GM18520 (cell line): ENCODE measurements around the gene IGFN1.
"Not testable (repeated sequence)": the region's sequence is repeated elsewhere in the genome, so short reads cannot be mapped to it uniquely, and the experiment has no call there.

Experiments used
- ATAC-seq: cut with Tn5 transposase; IDR thresholded peaks from one replicate; pipeline ENCODE4 v1.9.1; 2021; ENCODE audit not compliant: unreplicated experiment

IGFN1 gene

DNA sequence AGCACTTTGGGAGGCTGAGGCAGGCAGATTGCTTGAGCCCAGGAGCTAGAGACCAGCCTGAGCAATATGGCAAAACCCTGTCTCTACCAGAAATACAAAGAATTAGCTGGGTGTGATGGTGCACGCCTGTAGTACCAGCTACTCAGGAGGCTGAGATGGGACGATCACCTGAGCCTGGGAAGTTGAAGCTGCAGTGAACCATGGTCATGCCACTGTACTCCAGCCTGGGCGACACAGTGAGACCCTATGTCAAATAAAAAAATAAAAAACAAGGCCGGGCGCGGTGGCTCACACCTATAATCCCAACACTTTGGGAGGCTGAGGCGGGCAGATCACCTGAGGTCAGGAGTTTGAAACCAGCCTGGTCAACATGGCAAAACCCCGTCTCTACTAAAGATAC, 27.6 kb upstream of the IGFN1 start:
- ATAC-seq: not testable (repeated sequence)

DNA sequence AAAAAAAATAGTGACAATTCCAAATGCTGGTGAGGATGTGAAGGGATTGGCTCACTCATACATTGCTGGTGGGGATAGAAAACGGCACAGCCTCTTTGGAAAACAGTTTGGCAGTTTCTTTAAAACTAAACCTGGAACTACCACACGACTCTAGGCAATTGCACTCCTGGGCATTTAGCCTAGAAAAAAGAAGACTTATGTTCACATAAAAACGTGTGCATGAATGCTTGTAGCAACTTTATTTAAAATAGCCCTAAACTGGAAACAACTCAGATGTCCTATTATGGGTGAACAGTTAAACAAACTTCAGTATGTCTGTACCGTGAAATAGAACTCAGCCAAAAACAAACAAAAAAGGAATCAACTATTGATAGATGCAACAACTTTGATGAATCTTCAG, 26.9 kb upstream of the IGFN1 start:
- no peak for ATAC-seq

DNA sequence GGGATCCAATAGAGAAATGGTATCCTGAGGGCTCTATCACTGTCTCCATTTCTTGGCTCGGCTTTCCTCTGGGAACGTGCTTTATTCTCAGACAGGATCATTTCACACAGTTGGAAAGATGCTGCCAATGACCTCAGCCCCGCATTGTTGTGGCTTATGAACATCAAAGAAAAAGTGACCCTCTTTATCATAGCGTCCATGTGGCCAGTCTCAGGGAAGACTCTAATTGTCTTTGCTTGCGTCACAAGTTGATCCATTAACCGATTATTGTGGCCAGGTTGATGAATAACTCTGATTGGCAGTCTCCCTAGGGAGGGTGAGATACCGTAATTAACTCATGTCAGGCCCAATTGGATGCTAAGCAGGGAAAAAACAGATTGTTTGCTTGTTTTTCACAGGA, 26.0 kb upstream of the IGFN1 start:
- no peak for ATAC-seq

DNA sequence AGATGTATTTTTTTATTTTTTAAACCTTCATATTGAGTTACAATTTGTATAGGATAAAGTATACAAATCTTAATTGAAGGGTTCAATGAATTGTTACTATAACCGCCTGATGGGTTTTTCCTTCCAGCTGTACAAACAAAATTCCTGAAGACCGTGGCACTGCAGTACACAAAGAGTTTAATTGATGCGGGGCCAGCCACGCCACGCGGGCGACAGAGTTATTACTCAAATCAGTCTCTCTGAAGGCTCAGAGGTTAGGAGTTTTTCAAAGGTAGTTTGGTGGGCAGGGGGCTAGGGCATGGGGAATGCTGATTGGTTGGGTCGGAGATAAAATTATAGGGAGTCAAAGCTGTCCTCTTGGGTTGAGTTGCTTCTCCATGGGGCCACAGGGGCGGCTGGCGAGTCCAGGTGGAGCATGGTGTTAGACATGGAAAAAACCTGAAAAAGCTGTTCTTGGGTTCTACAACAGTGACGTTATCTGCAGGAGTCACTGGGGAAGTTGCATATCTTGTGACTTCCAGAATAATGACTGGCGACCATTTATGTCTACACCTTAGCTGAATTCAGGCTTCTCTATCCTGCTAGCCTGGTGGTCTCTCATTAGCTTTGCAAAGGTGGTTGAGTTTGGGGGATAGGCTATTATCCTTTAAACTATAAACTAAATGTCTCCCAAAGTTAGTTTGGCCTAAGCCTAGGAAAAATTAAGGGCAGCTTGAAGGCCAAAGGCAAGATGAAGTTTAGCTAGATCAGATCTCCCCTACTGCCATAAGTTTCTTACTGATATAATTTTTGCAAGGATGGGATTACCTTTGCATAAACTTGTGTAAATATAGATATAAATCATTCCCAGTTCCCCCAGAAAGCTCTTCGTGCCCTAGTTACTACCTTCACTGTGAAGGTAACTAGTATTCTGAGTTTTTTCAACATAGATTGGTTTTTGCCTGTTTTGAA, 23.3 kb upstream of the IGFN1 start:
- ATAC-seq: no peak

DNA sequence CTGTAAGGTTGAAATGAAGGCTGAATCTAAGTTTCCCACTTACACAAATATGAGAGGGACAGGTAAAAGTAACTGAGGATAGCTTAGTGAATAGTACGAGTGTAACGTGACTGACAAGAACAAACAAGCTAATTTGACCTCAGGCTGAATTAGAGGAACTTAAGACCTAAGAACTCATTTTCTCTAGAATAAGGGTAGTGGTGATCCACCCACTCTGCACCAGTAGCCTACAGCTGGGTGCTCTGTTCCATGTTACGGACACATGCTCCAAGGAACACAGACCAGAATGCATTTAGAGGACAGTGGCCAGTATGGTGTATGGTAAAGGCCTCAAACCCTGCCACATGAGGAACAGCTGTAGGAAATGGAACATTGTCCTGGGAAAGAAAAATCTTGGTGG, 21.4 kb upstream of the IGFN1 start:
- no peak for ATAC-seq

DNA sequence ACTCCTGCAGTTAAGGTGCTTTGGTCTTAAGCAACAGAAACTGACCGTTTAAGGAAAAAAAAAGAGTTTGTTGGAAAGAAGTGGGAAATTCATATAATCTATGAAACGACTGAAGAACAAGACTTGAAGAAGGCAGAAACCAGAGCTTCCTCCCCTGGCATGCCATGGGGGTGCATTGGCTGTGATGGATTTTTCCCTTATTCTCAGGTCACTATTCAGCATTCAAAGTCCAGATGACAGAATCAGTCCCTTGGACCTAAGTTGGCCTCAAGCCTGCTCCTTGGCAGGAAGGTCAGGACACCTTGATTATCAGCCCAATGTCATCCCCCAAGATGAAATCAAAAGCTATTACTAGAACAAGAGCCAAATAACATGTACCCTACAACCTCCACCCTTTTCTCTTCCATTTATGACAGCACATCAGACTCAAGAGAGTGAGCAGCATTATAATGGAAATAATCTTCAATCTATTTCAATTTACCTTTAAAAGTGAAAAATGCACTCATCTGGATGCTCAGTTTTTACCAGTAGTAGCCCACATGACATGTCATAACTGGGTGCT, 20.6 kb upstream of the IGFN1 start:
- ATAC-seq: no peak

DNA sequence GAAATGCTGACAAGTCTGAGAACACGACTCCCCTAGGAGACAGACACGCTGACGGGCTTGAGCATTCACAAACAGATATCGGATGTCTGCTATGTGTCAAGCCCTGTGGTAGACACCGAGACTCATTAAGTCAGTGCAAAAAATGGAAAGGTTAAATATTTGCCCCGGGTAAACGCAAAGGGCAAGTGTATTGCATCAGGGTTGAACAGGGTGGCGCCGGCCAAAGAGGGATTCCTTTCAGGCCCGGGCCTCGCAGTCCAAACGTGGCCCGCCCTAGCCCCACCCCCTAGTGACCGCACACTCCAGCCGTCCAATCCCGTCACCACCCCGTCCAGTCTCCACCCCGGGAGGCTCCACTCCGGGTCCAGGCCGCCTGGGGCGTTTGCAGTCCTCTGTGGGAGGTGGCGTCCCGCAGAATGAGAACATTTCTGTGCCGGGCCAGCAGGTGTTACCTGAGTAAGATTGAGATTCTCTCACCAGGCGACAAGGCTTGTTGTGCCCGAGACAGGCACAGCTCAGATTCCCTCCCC, 20.0 kb upstream of the IGFN1 start:
- peak; percentile 87 for ATAC-seq

DNA sequence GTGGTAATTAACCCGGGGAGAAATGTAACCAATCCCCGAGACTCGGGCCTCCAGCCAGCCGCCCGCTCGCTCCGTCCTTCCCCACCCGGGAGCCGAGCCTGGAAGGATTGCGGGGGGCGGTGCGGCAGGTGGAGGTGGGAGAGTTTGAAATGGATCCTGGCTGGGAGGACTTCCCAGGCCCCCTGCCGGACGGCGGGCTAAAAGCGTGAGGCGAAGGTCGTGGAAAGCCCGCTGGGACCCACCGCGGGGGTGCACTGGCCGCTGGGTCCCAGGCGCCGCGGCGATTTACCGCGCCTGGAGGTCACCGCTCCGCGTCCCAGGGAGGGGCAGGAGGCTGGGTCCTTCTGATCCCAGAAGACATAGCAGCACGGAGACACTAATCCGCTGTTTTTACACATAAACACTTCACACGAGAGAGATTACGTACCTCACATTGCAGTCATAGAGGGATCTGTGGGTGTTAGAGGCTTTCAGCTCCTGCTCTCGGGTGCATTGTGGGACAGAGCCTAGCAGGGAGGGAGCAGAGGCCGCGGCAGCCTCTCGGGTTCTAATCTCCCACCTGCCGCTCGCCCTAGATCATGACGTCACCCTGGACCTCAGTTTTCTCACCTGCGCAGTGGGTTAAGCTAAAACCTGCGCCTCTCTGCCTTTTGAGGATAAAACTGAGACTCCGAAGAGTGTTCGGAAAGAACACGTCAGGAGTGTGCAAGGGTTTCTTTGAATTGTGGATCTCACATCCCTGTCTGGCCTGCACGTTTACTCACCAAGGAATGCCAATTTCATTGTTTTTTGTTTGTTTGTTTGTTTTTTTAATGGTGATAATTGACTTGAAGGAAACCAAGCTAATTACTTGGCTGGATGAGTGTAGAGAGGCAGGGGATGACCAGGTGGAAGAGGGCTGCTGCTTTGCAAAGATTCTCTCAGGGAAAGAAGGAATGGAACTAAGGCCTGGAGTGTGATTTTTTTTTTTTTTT, 19.3 kb upstream of the IGFN1 start:
- ATAC-seq: peak; percentile 15

DNA sequence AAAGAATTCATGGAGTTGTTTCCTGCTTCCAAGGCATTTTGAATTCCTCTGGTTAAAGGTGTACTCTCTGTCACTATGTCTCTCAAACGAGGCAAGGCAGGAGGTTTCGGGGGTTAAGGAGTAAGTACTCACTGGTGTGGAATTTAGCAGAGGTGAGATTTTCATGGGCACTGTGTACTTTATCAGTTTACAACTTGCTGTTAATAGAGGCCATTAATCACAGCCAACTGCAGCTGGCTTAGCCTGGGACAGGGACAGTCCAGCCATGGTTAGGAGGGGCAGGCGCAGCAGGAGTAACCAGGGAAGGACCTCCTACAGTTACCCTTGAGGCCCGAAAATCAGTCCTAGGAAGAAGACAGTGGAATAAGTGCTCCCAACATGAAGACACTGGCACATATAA, 18.3 kb upstream of the IGFN1 start:
- no peak for ATAC-seq

DNA sequence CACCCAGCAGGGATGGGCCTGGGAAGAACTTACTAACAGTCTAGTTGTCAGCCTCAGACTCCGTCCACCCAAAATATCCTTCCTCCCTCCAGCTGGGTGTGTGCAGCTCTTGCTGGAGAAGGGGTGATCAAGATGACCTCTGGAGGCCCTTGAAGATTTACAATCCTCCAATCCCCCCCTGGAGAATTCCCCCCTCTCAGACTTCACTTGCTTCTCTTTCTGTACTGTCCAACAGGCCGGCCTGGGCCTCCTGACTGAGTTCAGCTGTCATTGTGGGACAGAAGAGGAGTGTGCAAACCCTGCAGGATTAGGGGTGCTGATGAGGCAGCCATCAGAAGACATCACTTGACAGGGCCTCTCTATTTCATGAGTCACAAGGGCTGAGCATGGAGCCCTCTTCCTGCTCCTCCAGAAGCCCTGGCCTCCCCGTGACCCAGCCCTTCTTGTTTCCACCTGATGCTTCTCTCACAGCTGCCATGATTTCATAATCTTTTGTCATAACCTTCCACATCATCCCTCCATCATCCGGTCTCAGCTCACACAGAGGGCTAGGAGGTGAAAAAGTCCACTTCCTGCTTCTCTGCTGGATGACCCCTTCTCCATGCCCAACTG, 17.5 kb upstream of the IGFN1 start:
- ATAC-seq: no peak

DNA sequence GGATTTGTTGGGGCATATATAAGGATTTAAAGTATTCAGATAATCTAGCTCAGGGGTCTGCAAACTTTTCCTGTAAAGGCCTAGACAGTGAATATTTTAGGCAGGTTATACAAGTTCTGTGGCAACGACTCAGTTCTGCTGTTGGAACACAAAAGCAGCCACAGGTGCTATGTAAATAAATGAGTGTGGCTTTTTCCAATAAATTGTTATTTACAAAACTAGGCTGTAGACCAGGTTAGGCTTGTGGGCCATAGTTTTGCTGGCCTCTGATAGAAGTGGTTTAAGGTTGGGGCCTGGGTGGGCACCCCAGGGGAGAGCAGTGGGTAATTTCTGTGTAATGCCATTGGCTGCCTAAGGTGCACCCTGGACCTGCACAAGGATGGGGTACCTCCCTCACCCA, 16.9 kb upstream of the IGFN1 start:
- ATAC-seq: no peak

DNA sequence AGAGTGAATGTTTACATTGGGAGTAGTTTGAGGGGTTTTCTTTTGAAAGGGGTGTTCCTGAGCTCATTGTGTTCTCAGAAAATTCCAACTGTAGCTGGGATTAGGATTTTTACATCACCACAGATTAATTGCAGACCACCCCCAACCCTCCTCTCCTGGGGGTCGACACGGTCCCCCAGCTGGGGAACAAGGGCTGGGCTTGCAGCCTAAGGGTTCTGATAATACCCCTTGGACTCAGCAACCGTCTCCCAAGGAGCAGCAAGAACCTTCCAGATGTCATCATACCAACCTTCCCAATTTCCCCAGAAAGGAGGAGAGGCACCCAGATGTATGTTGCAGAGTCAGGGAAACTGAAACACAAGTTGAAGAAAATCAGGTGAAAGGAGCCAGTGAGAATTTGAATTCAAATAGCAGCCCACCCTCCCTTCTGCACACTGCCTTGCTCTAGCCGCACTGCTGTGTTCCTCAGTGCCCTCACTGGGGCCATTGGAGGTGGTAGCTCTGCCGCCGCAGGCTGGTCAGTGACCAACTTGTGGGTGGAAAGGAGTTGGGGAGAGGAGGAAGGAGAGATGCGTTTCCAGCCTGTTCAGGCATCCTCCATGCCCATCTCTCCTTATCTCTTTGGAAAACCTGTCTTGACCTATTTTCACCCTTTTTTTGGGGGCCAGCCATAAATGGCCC, 14.7 kb upstream of the IGFN1 start:
- no peak for ATAC-seq

DNA sequence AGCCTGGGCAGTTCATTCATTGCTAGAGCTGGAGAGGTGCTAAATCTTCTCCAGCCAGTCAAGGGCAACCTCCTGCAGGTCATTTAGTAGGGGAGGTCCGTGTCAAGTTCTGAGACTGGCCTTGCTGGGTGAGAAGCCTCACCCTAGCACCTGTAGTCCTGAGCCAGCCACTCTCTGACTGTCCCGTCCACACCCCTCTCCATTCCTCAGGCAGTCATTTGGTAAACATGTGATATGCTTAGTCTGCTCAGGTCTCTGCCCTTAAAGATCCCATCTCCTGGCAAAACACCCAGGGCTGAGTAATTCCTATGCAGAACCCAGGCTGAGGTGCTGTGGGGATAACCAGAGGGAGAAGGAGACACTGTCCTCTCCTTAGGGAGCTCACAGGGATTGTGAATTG, 13.7 kb upstream of the IGFN1 start:
- ATAC-seq: no peak

DNA sequence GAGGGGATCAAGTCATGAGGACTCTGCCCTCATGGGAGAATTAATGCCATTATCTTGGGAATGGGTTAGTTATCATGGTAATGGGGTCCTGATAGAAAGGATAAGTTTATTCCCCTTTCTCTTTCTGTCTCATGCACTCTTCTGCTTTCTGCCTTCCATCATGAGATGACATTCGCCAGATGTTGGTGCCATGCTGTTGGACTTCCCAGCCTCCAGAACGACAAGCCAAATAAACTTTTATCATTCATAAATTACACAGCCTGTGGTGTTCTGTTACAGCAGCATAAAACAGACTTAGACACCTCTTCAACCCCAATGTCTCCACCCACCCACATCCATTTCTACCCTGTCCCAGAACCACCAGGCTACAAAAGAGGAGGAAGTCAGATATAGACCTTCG, 11.9 kb upstream of the IGFN1 start:
- no peak for ATAC-seq

DNA sequence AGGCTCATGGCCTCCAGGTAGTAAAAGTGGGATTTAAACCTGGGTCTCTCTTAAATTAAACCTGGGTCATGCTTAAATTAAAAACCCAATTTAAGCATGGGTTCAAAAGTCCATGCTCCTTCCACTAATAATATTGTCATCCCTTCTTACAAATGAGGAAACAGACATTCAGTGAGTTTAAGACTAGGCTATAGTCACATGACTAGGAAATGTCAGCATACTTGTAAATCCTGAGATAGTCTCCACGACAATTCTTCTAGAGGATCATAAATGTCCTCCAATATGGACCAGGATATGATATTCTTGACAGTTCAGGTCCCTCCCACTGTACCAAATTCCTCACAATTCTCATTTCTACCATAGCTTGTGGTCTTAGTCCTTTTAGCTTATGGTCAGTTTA, 10.5 kb upstream of the IGFN1 start:
- no peak for ATAC-seq

DNA sequence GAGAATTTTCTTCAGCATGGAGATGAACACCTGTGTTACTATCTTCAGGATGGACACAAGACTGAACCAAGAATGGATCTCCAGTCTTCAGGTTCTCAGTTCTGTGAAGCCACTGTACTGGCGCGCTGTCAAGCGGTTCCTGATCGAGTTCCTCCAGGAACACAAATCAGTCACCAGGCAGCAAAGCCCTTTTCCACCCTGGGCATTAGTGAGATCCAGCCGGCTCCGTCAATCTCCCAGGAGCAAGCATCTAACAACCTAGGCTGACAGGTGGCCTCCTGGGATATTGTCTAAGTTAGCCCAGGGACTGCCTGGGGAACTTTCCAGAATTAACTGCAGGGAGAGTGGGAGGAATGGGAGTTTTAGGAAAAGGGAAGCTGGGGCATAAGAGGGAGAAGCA, 9.7 kb upstream of the IGFN1 start:
- ATAC-seq: no peak

DNA sequence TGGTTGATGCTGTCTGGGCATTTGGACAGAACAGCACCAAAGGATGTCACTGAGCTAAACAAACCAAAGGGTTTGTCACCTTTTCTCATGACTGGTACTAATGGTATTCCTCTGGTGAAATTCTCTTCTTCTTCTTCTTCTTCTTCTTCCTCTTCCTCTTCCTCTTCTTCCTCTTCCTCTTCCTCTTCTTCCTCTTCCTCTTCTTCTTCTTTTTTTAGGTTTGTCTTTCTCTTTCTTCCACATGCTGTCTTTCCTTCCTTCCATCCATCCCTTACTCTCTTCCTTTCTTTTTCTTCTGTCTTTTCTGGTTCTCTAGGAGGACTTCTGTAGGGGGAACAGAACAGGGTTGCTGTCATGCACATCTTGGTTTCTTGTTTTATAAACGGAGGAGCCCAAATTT, 9.3 kb upstream of the IGFN1 start:
- ATAC-seq: no peak

DNA sequence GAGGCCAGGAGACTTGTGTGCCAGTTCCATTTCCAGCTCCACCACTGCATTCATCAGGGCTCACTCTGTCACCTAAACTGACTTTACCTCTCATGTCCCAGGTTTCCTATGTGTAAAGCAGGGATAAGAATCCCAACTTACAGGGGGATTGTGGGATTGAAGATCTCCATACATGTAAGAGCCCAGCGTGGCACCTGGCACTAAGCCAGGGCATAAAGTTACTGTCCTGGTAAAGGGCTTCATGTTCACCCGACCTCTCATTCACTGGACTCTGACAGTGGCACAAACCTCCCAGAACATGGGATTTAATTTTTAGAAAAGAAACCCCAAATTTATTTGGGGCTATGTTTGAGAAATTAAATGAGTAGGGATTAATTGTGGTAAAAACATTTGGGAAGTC, 8.9 kb upstream of the IGFN1 start:
- ATAC-seq: no peak

DNA sequence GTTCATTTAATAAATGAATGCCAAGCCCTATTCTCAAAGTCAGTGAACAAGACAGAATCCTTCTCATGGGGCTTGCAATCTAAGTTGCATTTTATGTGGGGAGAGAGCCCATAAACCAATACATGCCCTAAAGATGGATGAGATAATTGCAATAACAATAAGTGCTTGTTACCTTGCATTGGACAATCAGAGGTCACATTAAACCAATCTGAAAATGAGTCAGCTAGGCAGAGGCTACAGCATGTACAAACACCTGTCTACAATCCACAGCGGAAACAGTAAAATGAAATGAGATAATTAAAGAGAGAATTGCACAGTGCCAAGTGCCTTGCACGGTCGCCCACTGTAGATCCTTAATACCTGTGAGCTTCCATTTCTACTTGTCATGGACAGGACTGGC, 7.4 kb upstream of the IGFN1 start:
- no peak for ATAC-seq

DNA sequence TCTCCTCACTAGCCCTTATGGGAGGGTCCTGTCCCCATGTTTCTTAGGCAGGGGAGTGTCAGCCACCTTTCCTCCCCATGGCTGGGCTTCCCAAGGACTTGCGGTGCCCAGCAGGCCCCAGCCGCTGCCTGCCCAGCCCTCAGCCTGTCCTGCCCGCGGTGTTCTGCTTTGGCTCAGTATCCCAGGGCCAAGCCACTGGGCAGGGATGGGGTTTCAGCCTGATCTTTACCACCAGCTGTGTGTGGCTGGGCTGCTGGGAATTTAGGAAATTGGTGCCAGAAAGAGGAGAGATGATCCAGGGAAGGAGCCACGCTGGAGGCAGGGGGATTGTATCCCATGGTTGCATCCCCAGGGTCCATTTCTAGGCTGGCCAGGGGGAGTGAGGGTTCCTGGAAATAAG, 6.9 kb upstream of the IGFN1 start:
- no peak for ATAC-seq
